Adrenal gland (tissue), 5 donors: ENCODE data around the gene AVPR1B.

Source experiments
- CTCF ChIP-seq, 6 experiments: fragments of 450-650 bp in 4 of 6; fragments of 200-600 bp in 2 of 6; sonication (generic) in 1 of 6; IDR thresholded peaks; 1 replicate in 5 of 6; 2 replicates in 1 of 6; pipeline versions ENCODE4 v1.5.1 to v1.8.0; 2016 to 2021; ENCODE audit warnings: antibody characterized with exemption in 6 of 6, mild to moderate bottlenecking in 2 of 6, moderate library complexity in 1 of 6
- POLR2A ChIP-seq, 2 donors: fragments of 450-650 bp; IDR thresholded peaks; one replicate each; pipeline ENCODE4 v1.6.1; 2017; ENCODE audit warnings: antibody characterized with exemption in 2 of 2, mild to moderate bottlenecking in 2 of 2, moderate library complexity in 1 of 2
- donor health status: DM: no; HTN: no; CAD: no.

GRCh38 chr1:206087091-206087490 lies 30.1 kb downstream of the AVPR1B start:
- no peak for TF ChIP-seq POLR2A (IDR thresholded peaks at IDR 0.05)
- no peak for TF ChIP-seq CTCF (IDR thresholded peaks at IDR 0.05)
